GM12878 (cell line): ENCODE measurements around the gene MFNG.

ENCODE experiments used
- HDAC2 ChIP-seq: fragments of 200-600 bp; sonication (generic); IDR thresholded peaks from 2 replicates; pipeline ENCODE4 v1.6.1; 2017
- LARP7 ChIP-seq: fragments of 450-650 bp; IDR thresholded peaks from 2 replicates; pipeline ENCODE4 v1.6.1; 2017; ENCODE audit warnings: mild to moderate bottlenecking
- NFXL1 ChIP-seq: fragments of 450-650 bp; IDR thresholded peaks from 2 replicates; pipeline ENCODE4 v1.6.1; 2017; ENCODE audit warnings: antibody characterized with exemption, mild to moderate bottlenecking, borderline replicate concordance
- POLR2A ChIP-seq: IDR thresholded peaks from 2 replicates; pipeline ENCODE4 v1.6.1; 2011; ENCODE audit warnings: low read depth, mild to moderate bottlenecking, low read length
- POLR2AphosphoS5 ChIP-seq: IDR thresholded peaks from 2 replicates; pipeline ENCODE4 v1.6.1; 2011; ENCODE audit warnings: mild to moderate bottlenecking, low read length, inconsistent platforms
- SMARCA5 ChIP-seq: fragments of 450-650 bp; IDR thresholded peaks from 2 replicates; pipeline ENCODE4 v1.6.1; 2017; ENCODE audit warnings: mild to moderate bottlenecking
- TAF1 ChIP-seq: IDR thresholded peaks from 2 replicates; pipeline ENCODE4 v1.6.1; 2011; ENCODE audit warnings: mild to moderate bottlenecking, low read depth, low read length, borderline replicate concordance
- ZSCAN29 ChIP-seq: fragments of 450-650 bp; IDR thresholded peaks from 2 replicates; pipeline ENCODE4 v1.6.1; 2017; ENCODE audit warnings: mild to moderate bottlenecking, moderate library complexity
- TF ChIP-seq, protein P1 (sequence below), 3 experiments: IDR thresholded peaks in 2 of 3; conservative IDR thresholded peaks in 1 of 3; 2 replicates each; pipeline ENCODE4 v1.5.1; 2011; ENCODE audit warnings: low read depth in 3 of 3, low read length in 3 of 3, mild to moderate bottlenecking in 3 of 3, control low read depth in 2 of 3, moderate library complexity in 2 of 3, inconsistent platforms in 1 of 3, mixed read lengths in 1 of 3; ENCODE audit not compliant: control insufficient read depth in 2 of 3, insufficient read depth in 1 of 3; ENCODE audit errors: extremely low read depth in 1 of 3
- TF ChIP-seq, protein P2 (sequence below): IDR thresholded peaks from 2 replicates; pipeline ENCODE4 v1.6.1; 2011; ENCODE audit warnings: borderline replicate concordance, low read depth, mild to moderate bottlenecking, moderate library complexity, low read length; ENCODE audit not compliant: insufficient read depth, poor library complexity, severe bottlenecking
- TF ChIP-seq, protein P3 (sequence below): IDR thresholded peaks from 2 replicates; pipeline ENCODE4 v1.6.1; 2012; ENCODE audit warnings: low read depth, low read length, improper control_type of control experiment
- TF ChIP-seq, protein P4 (sequence below): IDR thresholded peaks from 2 replicates; pipeline ENCODE4 v1.6.1; 2012; ENCODE audit warnings: low read length, inconsistent platforms

DNA sequence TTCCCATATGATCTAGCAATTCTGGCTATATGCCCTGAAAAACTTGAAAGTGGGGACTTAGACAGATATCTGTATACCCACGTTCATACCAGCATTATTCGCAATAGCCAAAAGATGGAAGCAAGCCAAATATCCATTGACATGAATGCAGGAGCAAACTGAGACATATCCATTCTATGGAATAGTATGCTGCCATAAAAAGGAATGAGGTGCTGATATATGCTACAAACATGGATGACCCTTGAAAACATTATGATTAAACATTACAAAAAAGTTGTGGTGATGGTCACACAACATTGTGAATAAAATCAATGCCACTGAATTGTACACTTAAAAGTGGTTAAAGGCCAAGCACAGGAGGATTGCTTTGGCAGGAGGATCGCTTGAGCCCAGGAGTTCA lies 25.5 kb downstream of the MFNG start:
- TF ChIP-seq, protein P1, sequence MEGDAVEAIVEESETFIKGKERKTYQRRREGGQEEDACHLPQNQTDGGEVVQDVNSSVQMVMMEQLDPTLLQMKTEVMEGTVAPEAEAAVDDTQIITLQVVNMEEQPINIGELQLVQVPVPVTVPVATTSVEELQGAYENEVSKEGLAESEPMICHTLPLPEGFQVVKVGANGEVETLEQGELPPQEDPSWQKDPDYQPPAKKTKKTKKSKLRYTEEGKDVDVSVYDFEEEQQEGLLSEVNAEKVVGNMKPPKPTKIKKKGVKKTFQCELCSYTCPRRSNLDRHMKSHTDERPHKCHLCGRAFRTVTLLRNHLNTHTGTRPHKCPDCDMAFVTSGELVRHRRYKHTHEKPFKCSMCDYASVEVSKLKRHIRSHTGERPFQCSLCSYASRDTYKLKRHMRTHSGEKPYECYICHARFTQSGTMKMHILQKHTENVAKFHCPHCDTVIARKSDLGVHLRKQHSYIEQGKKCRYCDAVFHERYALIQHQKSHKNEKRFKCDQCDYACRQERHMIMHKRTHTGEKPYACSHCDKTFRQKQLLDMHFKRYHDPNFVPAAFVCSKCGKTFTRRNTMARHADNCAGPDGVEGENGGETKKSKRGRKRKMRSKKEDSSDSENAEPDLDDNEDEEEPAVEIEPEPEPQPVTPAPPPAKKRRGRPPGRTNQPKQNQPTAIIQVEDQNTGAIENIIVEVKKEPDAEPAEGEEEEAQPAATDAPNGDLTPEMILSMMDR (IDR thresholded peaks at IDR 0.05 in 2 of 3, conservative IDR thresholded peaks at IDR 0.05 in 1 of 3; ENCODE audit: control insufficient read depth in 2 of 3, extremely low read depth in 1 of 3, insufficient read depth in 1 of 3, low read depth in 3 of 3, low read length in 3 of 3): no peak
- TF ChIP-seq NFXL1: no peak
- no peak for TF ChIP-seq TAF1
- TF ChIP-seq, protein P2, sequence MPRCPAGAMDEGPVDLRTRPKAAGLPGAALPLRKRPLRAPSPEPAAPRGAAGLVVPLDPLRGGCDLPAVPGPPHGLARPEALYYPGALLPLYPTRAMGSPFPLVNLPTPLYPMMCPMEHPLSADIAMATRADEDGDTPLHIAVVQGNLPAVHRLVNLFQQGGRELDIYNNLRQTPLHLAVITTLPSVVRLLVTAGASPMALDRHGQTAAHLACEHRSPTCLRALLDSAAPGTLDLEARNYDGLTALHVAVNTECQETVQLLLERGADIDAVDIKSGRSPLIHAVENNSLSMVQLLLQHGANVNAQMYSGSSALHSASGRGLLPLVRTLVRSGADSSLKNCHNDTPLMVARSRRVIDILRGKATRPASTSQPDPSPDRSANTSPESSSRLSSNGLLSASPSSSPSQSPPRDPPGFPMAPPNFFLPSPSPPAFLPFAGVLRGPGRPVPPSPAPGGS: no peak
- TF ChIP-seq SMARCA5: no peak
- TF ChIP-seq POLR2AphosphoS5: no peak
- TF ChIP-seq HDAC2: no peak
- TF ChIP-seq, protein P3, sequence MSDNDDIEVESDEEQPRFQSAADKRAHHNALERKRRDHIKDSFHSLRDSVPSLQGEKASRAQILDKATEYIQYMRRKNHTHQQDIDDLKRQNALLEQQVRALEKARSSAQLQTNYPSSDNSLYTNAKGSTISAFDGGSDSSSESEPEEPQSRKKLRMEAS: no peak
- no peak for TF ChIP-seq ZSCAN29
- TF ChIP-seq LARP7: no peak
- TF ChIP-seq POLR2A: no peak
- TF ChIP-seq, protein P4, sequence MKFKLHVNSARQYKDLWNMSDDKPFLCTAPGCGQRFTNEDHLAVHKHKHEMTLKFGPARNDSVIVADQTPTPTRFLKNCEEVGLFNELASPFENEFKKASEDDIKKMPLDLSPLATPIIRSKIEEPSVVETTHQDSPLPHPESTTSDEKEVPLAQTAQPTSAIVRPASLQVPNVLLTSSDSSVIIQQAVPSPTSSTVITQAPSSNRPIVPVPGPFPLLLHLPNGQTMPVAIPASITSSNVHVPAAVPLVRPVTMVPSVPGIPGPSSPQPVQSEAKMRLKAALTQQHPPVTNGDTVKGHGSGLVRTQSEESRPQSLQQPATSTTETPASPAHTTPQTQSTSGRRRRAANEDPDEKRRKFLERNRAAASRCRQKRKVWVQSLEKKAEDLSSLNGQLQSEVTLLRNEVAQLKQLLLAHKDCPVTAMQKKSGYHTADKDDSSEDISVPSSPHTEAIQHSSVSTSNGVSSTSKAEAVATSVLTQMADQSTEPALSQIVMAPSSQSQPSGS: no peak
